ENCODE data around the gene NUB1.

DNA sequence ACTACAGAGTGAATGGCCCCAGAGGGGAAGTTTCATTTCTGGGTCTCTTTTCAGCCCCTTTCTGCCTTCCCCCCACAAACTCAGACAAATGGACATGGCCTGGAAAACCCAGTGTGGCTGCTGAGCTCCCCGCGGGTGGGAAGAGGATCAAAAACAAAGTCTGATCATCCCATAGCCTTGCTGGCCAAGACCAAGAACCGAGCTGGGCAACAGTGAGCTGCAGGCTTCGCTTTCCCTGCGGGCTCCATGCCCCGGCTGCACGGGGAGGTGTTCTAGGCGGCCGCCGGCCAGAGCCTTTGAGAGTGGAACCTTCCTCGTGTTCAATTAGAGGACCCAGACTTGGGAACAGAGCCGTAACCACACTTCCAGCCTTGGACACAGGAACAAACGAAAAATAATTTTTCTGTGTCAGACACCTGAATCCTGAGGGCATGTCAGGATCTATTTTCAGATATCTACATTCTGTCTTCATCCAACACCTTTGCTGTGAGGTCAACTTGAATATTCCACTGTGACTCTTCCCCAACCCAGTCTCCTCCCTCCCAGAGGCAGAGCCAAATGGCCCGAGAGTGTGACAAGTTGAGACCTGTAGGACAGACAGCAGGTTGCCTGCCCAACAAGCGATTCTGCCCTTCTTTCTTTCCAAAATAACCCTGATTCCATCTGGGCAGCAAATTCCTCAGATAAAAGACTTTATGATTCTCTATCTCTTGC is 42.2 kb downstream of the NUB1 start:
- no peak for TF ChIP-seq EZH2 (IDR thresholded peaks at IDR 0.05; ENCODE audit: insufficient read depth, low read length)
- TF ChIP-seq, protein P1, sequence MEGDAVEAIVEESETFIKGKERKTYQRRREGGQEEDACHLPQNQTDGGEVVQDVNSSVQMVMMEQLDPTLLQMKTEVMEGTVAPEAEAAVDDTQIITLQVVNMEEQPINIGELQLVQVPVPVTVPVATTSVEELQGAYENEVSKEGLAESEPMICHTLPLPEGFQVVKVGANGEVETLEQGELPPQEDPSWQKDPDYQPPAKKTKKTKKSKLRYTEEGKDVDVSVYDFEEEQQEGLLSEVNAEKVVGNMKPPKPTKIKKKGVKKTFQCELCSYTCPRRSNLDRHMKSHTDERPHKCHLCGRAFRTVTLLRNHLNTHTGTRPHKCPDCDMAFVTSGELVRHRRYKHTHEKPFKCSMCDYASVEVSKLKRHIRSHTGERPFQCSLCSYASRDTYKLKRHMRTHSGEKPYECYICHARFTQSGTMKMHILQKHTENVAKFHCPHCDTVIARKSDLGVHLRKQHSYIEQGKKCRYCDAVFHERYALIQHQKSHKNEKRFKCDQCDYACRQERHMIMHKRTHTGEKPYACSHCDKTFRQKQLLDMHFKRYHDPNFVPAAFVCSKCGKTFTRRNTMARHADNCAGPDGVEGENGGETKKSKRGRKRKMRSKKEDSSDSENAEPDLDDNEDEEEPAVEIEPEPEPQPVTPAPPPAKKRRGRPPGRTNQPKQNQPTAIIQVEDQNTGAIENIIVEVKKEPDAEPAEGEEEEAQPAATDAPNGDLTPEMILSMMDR (IDR thresholded peaks at IDR 0.05; ENCODE audit: insufficient read depth, low read depth, low read length): no peak

Measured in astrocyte (in vitro differentiated cells and primary cell).